Astrocyte of the spinal cord (primary cell): Measurements from ENCODE around the gene ABLIM2.
"Not testable (repeated sequence)": the region's sequence is repeated elsewhere in the genome, so short reads cannot be mapped to it uniquely, and the experiment has no call there.

Source experiments
- DNase-seq: peaks from one replicate; pipeline ENCODE4 v3.0.0; 2011; ENCODE audit warnings: low read depth, low spot score
- H3K4me3 ChIP-seq: 2 replicates; pipeline ENCODE4 v1.5.1; 2011; ENCODE audit warnings: low read depth, mild to moderate bottlenecking, low read length, moderate library complexity
- in situ Hi-C: cut with HindIII; loops from 2 replicates; pipeline ENCODE4 v1.10.0; 2017; ENCODE audit warnings: low sequenced_read_pairs
- TF ChIP-seq, protein P1 (sequence below): IDR thresholded peaks from 2 replicates; pipeline ENCODE4 v1.5.1; 2012; ENCODE audit warnings: low read depth, mild to moderate bottlenecking, low read length, inconsistent platforms

ABLIM2 gene

DNA sequence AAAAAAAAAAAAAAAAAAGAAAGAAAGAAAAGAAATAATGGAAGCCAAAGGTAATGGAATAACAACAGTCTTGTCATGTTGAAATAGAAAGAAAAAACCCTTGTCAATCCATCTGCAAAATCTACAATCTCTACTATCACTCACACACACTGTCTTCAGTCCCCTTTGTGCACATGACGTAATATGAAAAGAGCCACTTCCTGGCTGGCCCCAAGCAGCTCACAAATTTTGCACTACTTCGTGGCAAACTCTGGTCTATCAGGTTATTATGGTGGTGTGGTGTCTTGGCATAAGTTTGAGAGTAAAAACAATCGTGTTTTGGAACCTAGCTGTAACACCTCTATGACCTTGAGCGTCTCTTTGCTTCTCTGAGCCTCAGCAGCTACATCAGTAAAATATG, 210.7 kb downstream of the ABLIM2 start:
- TF ChIP-seq, protein P1, sequence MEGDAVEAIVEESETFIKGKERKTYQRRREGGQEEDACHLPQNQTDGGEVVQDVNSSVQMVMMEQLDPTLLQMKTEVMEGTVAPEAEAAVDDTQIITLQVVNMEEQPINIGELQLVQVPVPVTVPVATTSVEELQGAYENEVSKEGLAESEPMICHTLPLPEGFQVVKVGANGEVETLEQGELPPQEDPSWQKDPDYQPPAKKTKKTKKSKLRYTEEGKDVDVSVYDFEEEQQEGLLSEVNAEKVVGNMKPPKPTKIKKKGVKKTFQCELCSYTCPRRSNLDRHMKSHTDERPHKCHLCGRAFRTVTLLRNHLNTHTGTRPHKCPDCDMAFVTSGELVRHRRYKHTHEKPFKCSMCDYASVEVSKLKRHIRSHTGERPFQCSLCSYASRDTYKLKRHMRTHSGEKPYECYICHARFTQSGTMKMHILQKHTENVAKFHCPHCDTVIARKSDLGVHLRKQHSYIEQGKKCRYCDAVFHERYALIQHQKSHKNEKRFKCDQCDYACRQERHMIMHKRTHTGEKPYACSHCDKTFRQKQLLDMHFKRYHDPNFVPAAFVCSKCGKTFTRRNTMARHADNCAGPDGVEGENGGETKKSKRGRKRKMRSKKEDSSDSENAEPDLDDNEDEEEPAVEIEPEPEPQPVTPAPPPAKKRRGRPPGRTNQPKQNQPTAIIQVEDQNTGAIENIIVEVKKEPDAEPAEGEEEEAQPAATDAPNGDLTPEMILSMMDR: no peak
- H3K4me3 ChIP-seq: no peak overlapping the region
- in situ Hi-C loops: no loop called here
- no peak for DNase-seq

DNA sequence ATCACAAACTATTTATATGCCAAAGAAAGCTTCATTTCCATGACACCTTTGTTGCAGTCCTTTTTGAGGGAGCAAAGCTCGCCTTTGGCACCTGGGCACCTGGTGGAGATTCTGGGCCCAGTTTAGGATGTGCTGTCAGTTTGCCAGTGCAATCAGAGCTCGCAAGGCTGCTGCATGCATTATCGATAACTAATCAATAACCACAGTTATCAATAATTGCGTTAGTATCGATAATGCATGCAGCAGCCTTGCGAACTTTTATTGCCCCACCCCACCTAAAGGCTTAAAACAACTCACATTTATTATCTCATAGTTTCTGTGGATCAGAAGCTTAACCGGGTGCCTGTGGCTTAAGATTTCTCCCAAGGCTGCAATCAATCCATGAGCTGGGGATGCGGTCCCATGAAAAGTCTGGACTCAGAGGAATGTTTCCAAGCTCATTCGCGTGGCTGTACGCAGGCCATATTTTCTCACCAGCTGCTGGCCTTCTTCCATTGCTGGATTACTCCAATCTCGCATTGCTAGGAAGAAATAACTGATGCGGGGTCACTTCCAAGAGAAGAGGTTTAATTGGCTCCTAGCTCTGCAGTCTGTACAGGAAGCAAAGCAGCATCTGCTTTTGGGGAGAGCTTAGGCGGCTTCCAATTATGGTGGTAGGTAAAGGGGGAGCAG, 212.8 kb downstream of the ABLIM2 start:
- TF ChIP-seq, protein P1: no peak
- in situ Hi-C loops: no loop called here
- no peak for DNase-seq
- H3K4me3 ChIP-seq: no peak overlapping the region

DNA sequence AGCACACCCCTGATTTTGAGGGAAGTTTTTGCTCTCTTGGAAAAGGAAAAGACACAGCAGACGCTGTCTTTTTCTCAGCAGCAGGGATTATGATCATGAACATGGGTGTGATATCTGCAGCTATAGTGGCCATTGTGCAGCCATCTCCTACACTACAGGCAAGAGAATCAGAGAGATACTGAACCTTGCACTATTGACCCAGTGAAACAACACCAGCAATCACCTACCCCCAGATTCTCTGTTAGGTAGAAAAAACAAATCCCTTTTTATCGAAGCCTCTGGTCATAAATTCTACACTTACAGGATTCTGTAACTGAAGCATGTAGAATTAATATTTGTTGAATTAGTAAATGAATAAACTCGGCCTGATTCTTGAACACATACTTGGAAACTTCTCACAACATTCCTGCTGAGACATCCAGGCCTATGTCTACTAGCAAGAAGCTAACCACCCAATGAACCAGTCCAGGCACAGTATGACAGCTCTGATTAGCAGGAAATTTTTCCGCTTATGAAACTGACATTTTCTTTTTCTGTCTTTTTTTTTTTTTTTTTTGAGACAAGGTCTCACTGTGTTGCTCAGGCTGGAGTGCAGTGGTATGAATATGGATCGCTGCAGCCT, 213.9 kb downstream of the ABLIM2 start:
- DNase-seq: no peak
- in situ Hi-C loops: no loop called here
- no peak overlapping the region for H3K4me3 ChIP-seq
- TF ChIP-seq, protein P1: no peak

DNA sequence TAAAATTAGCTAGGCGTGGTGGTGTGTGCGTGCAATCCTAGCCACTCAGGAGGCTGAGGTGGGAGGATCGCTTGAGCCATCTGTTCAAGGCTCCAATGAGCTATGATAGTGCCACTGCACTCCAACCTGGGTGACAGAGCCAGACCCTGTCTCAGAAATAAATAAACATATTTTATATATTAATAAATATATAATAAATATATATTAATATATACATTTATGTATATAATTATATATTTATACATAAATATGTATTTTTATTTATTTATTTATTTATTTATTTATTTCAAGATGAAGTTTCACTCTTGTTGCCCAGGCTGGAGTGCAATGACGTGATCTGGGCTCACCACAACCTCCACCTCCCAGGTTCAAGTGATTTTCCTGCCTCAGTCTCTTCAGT, 214.9 kb downstream of the ABLIM2 start:
- in situ Hi-C loops, H3K4me3 ChIP-seq, DNase-seq: not testable (repeated sequence)

DNA sequence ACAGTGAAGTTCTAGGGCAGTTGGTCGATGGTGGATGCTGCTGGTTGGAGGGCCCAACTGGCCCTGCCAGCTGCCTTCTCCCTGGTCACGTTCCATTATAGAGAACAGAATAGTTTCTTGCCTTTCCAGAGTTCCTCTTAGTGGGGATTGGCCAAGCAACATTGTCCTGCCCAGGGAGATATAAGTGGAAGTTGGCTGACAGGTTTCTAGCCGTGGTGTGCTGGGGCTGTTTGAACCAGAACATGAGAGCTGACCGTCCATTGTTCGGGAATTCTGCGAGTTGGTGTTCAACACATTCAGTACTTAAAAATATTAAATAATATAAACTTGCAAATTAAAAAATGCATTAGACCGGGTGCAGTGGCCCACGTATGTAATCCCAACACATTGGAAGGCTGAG, 215.4 kb downstream of the ABLIM2 start:
- in situ Hi-C loops: no loop called here
- H3K4me3 ChIP-seq: no peak overlapping the region
- DNase-seq: no peak
- TF ChIP-seq, protein P1: no peak

DNA sequence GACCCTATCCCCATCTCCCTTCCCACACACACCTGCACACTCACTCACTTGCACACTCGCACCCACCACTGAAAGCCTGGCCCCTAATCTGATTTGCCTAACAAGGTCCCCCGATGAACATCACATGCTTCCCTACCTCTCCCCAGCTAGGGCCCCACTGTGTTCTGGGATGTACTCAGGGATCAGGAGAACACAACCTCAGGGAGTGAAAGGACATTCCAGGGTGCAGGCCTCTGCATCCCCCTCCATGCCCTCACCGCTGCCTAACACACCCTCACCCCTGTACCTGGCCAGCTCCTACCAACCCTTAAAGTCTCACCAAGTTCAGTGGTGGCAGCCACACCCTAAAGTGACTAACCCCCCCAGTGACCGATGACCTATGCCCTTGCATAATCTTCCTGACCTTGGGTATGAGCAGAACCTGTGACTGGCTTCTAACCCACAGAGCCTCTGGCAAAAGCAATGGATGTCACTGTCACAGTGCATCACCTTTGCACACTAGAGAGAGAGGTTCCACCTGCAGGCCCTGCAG, 216.6 kb downstream of the ABLIM2 start:
- in situ Hi-C loops: no loop called here
- TF ChIP-seq, protein P1: no peak
- DNase-seq: no peak
- no peak overlapping the region for H3K4me3 ChIP-seq

DNA sequence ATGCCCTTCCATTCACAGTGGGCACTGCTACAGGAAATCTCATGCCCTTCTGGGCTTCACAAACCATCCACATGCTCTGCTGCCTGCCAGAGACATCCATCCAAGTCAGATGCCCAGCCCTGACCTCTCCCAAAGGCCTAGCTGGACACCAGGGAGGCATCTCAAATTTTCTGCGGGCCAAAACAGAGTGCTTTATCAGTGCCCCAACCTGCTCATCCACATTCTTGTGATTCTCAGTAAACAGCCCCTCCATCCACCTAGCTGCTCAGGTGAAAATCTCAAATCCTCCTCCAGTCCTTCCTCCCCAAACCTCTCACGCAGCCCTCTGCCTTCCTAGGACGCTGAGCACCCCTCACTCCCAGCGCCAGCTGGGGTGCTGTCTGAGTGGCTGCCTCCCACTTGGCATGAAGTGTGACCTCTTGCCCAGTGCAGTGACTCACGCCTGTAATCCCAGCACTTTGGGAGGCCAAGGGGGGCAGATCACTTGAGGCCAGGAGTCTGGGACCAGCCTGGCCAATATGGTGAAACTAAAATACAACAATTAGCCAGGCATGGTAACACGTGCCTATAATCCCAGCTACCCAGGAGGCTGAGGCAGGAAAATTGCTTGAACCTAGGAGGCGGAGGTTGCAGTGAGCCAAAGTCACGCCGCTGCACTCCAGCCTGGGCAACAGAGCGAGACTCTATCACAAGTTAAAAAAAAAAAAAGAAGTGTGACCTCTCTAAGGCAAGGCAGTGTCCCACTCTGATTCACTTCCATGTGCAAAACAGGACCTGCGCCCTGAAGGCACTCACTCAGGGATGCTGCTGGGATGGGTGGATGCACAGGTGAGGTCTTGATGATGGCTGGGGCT, 217.3 kb downstream of the ABLIM2 start:
- no peak for DNase-seq
- TF ChIP-seq, protein P1: no peak
- no peak overlapping the region for H3K4me3 ChIP-seq
- in situ Hi-C loops: no loop called here
